SU-DHL-6 (cell line): ENCODE data around the gene RPS27.

Experiments
- CTCF ChIP-seq: fragments of 200-600 bp; sonication (generic); IDR thresholded peaks from one replicate; pipeline ENCODE4 v1.5.1; 2017; ENCODE audit warnings: antibody characterized with exemption, mild to moderate bottlenecking, low read length, moderate library complexity; ENCODE audit not compliant: insufficient read depth, poor library complexity, severe bottlenecking
- EZH2phosphoT487 ChIP-seq: fragments of 200-600 bp; sonication (generic), shearing (Covaris generic); conservative IDR thresholded peaks from 2 replicates; pipeline ENCODE4 v1.6.1; 2018; ENCODE audit warnings: mild to moderate bottlenecking, antibody characterized with exemption, low read length, moderate library complexity, mixed read lengths

DNA sequence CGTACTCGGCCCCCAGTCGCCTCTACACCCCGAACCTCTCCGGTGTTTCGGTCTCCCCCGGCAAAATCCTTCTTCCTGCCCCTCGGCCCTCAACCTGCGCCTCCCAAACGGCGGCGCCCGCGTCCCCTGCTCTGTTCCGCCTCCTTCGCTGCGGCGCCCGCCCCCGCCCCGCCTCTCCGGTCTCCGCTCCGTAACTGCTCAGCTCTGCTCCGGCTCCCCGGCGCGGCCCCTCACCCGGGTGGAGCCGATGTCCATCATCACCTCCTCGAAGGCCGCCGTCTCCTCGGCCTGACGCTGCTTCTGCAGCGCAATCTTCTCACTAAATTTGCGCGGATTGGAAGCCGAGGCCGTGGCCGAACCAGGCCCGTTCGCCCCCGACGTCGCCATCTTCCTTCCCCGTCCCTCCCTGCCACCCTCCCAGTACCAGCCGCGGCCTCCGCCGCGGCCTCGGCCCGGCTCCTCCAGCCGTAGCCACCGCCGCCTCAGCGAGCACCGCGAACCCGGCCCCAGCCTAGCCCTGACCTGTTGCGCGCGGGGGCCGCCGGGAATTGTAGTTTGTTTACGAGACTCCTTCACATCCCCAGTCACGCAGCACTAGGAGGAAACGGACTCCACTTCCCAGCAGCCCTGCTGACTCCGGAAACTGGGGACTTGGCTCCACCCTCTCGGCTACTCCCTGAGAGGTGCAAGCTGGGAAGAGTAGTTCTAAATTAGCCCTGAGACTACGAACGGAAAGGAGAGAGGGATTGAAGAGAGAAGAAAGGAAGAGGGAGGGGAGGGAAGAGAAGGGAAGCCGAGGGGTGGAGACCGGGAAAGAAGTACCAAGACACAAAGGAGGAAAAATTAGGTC, 32.2 kb upstream of the RPS27 start, which contains the start of gene CRTC2:
- TF ChIP-seq CTCF (no peak), EZH2phosphoT487 (no peak)
